GM19468 (cell line): ENCODE data around the gene CBFA2T2.
"Not testable (repeated sequence)": the region's sequence is repeated elsewhere in the genome, so short reads cannot be mapped to it uniquely, and the experiment has no call there.

Experiments used
- ATAC-seq: cut with Tn5 transposase; IDR thresholded peaks from one replicate; pipeline ENCODE4 v1.9.1; 2021; ENCODE audit warnings: mild to moderate bottlenecking, moderate library complexity, moderate number of reproducible peaks; ENCODE audit not compliant: unreplicated experiment; ENCODE audit errors: extremely low read depth

CBFA2T2 gene

DNA sequence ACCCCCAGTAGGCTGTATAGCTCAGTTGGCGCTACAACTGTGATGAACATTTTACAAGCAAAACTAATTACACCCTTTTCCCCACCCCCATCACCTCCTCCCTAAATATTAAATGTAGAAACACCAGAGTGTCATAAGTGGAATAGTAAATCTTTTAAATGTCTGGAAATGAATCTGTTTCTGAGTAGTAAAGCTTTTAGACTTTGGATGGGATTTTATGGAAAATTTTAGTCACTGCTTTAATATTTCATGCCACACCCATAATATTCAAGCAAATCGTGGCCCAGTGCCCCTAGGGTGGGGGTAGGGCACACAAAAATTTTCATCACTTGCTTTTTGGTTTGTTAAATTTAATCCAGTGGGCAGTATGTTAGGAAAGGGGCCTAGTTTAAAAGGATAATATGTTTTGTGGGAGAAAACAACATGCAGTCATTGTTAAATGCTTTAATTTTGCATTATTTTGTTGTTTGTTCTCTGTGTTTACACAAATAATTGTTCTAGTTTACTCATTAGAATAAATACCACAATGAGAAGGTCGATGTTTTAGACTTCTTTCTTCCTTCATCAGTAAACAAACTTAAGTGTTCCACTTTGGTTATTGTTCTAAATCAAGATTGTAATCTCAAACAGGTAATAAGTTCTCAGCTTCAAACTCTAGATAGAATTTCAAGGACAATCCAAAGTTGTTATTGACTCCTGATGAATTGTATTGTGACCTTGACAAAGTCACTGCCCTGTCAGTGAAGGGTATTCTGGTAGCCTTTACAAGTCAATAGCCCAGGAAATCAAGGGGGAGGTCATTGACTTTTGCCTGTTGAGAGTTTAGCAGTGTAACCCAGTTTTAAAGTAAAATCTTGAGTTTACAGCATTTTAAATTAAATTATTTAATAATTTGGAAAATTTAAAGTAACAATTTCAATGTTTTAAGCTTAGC is 79.2 kb downstream of the CBFA2T2 start:
- ATAC-seq = no peak

DNA sequence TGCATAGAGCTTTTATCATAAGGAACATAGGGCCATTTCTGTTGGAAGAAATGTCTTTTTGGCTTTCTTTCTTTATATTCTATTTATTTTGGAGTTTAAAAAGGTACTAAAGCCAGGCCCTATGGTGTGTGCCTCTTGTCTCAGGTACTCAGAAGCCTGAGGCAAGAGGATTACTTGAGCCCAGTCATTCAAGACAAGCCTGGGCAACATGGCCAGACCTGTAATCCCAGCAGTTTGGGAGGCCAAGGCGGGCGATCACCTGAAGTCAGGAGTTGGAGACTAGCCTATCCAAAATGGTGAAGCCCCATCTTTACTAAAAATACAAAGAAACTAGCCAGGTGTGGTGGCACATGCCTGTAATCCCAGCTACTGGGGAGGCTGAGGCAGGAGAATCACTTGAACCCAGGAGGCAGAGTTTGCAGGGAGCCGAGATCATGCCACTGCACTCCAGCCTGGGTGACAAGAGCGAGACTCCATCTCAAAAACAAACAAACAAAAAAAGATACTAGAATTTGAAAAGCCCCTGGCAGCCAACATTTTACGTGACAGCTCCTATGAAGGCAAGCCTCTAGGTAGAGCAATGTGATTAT is 80.0 kb downstream of the CBFA2T2 start:
- ATAC-seq = no peak

GRCh38 chr20:33570743-33571142 is 80.8 kb downstream of the CBFA2T2 start:
- no peak for ATAC-seq

- ATAC-seq = not testable (repeated sequence)
Observed at GRCh38 chr20:33573268-33573667, 83.4 kb downstream of the CBFA2T2 start.

DNA sequence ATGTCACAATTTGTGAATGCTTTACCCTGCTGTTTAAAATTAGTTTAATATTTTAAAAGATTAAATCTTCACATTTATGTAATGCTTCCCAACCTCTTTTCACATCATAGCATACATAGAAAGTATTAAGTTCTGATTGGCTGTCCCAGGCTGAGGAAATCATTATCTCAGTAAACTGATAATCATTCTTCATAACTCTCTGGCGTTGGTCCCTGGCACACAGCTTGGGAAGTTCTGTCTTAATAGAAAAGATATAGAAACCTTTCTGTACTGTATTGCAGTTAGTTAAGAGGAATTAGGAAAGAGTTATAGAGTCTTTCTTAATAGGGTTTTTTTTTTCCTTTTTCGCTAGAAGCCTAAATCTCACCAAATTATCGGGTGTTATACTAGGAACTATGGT is 85.4 kb downstream of the CBFA2T2 start:
- ATAC-seq = no peak

- ATAC-seq = no peak
Observed at GRCh38 chr20:33576432-33577125, 86.7 kb downstream of the CBFA2T2 start.

DNA sequence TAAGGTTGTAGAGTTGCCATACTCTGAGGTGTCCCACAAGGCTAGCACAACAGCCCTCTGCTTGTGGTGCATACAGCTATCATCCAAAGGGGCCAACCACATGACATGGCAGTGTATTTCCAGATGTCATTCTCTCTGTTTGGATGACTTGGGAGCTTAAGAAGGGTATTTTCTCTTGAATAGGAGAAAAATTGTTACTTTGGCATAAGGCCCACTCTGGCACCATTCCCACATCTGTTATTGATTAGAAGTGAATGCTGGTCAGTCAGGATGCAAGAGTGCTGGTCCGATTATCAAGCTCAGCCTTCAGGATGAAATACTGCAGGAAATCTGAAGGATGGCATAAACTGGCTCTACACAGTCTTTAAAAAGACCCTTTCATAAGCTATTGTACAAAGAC is 88.6 kb downstream of the CBFA2T2 start:
- ATAC-seq = no peak

GRCh38 chr20:33583143-33583542 is 93.2 kb downstream of the CBFA2T2 start:
- no peak for ATAC-seq

DNA sequence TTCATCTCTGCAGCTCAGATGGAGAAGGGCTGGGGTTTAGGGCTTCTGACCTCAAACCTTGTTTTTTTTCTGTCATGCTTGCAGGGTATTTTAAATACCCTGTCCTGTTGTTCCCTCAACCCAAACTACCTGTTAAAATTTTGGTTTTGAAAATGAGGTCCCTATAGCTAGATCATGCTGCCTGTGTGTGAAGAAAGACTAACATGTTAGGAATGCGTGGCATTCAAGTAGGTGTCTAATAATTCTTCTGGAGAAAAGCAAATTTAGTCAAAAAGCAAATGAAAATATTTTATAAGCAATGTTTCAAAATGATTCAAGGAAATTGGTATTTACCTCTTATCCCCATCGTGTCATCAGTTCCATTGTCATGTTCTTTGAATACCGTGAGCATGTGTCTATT is 95.1 kb downstream of the CBFA2T2 start:
- ATAC-seq = no peak

- ATAC-seq = no peak
Observed at GRCh38 chr20:33585413-33585812, 95.5 kb downstream of the CBFA2T2 start.

GRCh38 chr20:33589059-33589458 is 99.2 kb downstream of the CBFA2T2 start:
- ATAC-seq = no peak

- not testable (repeated sequence) for ATAC-seq
Observed at GRCh38 chr20:33591901-33592300, 102.0 kb downstream of the CBFA2T2 start.

GRCh38 chr20:33594743-33595142 is 104.8 kb downstream of the CBFA2T2 start:
- no peak for ATAC-seq

- no peak for ATAC-seq
Observed at GRCh38 chr20:33600414-33600813, 110.5 kb downstream of the CBFA2T2 start.

GRCh38 chr20:33600981-33601380 is 111.1 kb downstream of the CBFA2T2 start:
- ATAC-seq = no peak

GRCh38 chr20:33601861-33602260 is 112.0 kb downstream of the CBFA2T2 start:
- no peak for ATAC-seq

- no peak for ATAC-seq
Observed at GRCh38 chr20:33602826-33603590, 113.1 kb downstream of the CBFA2T2 start.

GRCh38 chr20:33604084-33604990 is 114.4 kb downstream of the CBFA2T2 start:
- no peak for ATAC-seq

DNA sequence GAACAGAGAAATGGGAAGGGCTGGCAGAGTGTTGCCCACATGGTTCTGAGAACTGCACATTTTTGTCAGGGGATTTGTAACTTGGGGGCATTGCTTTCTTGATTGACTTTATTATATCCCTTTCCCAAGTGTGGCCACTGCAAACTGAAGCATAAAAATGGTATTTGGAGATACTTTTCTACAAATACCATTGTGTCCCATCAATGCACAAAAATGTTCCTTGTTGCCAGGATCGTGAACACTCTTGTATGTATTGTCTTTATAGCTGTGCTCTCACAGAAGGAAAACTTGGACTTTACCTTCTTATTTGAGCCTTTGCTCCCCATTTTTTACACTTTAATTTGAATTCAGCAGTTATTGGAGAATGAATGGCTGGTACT is 115.1 kb downstream of the CBFA2T2 start:
- no peak for ATAC-seq
